WTC11 (cell line): ENCODE results near the gene METTL22.

Source experiments
- CTCF ChIP-seq: fragments of 200-600 bp; IDR thresholded peaks from 2 replicates; pipeline ENCODE4 v1.8.0; 2022; ENCODE audit warnings: antibody characterized with exemption
- GTF2I ChIP-seq: fragments of 250-450 bp; sonication (Bioruptor Pico); conservative IDR thresholded peaks from 2 replicates; pipeline ENCODE4 v1.4.0; 2021; ENCODE audit warnings: mild to moderate bottlenecking
- MAX ChIP-seq: sonication (generic); formaldehyde crosslinking; IDR thresholded peaks from 2 replicates; pipeline ENCODE4 v1.8.0; 2022; ENCODE audit warnings: mild to moderate bottlenecking, missing genetic modification reagents
- NR3C1 ChIP-seq: sonication (generic); formaldehyde crosslinking; conservative IDR thresholded peaks from 2 replicates; pipeline ENCODE4 v1.8.1; 2023; ENCODE audit warnings: low read depth, mild to moderate bottlenecking, missing genetic modification reagents
- PRRX2 ChIP-seq: fragments of 250-450 bp; sonication (Bioruptor Pico); IDR thresholded peaks from 2 replicates; pipeline ENCODE4 v1.8.0; 2021; ENCODE audit warnings: mild to moderate bottlenecking
- SP1 ChIP-seq: sonication (generic); formaldehyde crosslinking; conservative IDR thresholded peaks from 2 replicates; pipeline ENCODE4 v1.8.1; 2022; ENCODE audit warnings: missing genetic modification reagents
- USF2 ChIP-seq: sonication (generic); formaldehyde crosslinking; IDR thresholded peaks from 2 replicates; pipeline ENCODE4 v1.8.1; 2023; ENCODE audit warnings: mild to moderate bottlenecking, missing genetic modification reagents, moderate library complexity
- ZNF263 ChIP-seq: sonication (generic); formaldehyde crosslinking; IDR thresholded peaks from 2 replicates; pipeline ENCODE4 v1.8.1; 2022; ENCODE audit warnings: low read depth, mild to moderate bottlenecking, moderate library complexity, missing genetic modification reagents
- ZNF281 ChIP-seq: sonication (generic); formaldehyde crosslinking; IDR thresholded peaks from 2 replicates; pipeline ENCODE4 v1.8.0; 2023; ENCODE audit warnings: mild to moderate bottlenecking, missing genetic modification reagents
- ZNF425 ChIP-seq: fragments of 250-450 bp; sonication (Bioruptor Pico); conservative IDR thresholded peaks from 2 replicates; pipeline ENCODE4 v1.9.0; 2021; ENCODE audit warnings: mild to moderate bottlenecking

GRCh38 chr16:8600144-8600775 lies 21.2 kb upstream of the METTL22 start:
- TF ChIP-seq GTF2I (CRISPR knock-in tag) (no peak), ZNF263 (CRISPR knock-in tag) (no peak), ZNF425 (CRISPR knock-in tag) (no peak), CTCF (no peak), ZNF281 (CRISPR knock-in tag) (no peak), USF2 (CRISPR knock-in tag) (no peak), MAX (CRISPR knock-in tag) (no peak), NR3C1 (CRISPR knock-in tag) (no peak), SP1 (CRISPR knock-in tag) (no peak), PRRX2 (CRISPR knock-in tag) (no peak)
